ENCODE measurements around the gene ARRB2. TPM values are rescaled to one million over a fixed set of nuclear protein-coding genes. Genes with fewer than 3 reads are reported as not detected.

Gene ARRB2
- total RNA-seq, 2 experiments from 2014 or later: 163 to 176 TPM

GRCh38 chr17:4750606-4751005 is 40.2 kb downstream of the ARRB2 start:
- Mint-ChIP-seq H3K4me1 (ENCODE audit: low read depth) (peaks cover 10% of the 10 kb centered on the region), H3K27me3 (peaks cover 8% of the 10 kb centered on the region), H3K27ac (no peak overlapping the region), H3K9me3 (no peaks in the 10 kb centered on the region), H3K4me3 (no peak overlapping the region), H3K36me3 (ENCODE audit: low read depth) (no peaks in the 10 kb centered on the region)
- ChIA-PET POLR2A (no interaction called here), CTCF (no interaction called here)
- intact Hi-C loops (cut with micrococcal nuclease): no loop called here
- DNase-seq: no peak
- TF ChIP-seq, protein P1, sequence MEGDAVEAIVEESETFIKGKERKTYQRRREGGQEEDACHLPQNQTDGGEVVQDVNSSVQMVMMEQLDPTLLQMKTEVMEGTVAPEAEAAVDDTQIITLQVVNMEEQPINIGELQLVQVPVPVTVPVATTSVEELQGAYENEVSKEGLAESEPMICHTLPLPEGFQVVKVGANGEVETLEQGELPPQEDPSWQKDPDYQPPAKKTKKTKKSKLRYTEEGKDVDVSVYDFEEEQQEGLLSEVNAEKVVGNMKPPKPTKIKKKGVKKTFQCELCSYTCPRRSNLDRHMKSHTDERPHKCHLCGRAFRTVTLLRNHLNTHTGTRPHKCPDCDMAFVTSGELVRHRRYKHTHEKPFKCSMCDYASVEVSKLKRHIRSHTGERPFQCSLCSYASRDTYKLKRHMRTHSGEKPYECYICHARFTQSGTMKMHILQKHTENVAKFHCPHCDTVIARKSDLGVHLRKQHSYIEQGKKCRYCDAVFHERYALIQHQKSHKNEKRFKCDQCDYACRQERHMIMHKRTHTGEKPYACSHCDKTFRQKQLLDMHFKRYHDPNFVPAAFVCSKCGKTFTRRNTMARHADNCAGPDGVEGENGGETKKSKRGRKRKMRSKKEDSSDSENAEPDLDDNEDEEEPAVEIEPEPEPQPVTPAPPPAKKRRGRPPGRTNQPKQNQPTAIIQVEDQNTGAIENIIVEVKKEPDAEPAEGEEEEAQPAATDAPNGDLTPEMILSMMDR (IDR thresholded peaks at IDR 0.05): no peak
- no peak for ATAC-seq

- Mint-ChIP-seq H3K4me3 (no peak overlapping the region), H3K4me1 (ENCODE audit: low read depth) (peaks cover 10% of the 10 kb centered on the region), H3K27me3 (peaks cover 8% of the 10 kb centered on the region), H3K9me3 (no peaks in the 10 kb centered on the region), H3K27ac (no peak overlapping the region), H3K36me3 (ENCODE audit: low read depth) (no peaks in the 10 kb centered on the region)
- POLR2A ChIA-PET: no interaction called here
- ATAC-seq: no peak
- CTCF ChIA-PET: no interaction called here
- TF ChIP-seq, protein P1 (IDR thresholded peaks at IDR 0.05): no peak
- DNase-seq: no peak
- intact Hi-C loops (cut with micrococcal nuclease): no loop called here
Measured at GRCh38 chr17:4751932-4752331, 41.5 kb downstream of the ARRB2 start.

DNA sequence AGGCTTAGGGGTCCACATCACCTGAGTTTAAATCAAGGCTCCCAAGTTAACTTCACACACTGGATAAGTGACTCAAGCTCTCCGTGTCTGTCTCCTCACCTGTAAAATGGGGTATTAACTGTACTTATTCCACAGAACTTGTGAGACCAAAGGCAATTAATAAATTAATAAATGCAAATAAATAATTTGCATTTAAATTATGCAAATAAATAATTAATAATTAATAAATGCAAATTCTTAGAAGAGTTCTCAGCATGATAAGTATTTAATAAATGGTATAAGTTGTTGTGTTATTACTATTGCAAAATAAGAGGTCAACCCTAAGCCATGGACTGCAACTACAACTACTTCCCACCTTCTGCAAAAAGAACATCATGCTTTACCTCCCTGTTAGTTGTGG is 43.0 kb downstream of the ARRB2 start:
- ChIA-PET CTCF (no interaction called here), POLR2A (no interaction called here)
- TF ChIP-seq, protein P1 (IDR thresholded peaks at IDR 0.05): no peak
- H3K27me3 Mint-ChIP-seq: peaks cover 10% of the 10 kb centered on the region
- intact Hi-C loops (cut with micrococcal nuclease): no loop called here
- ATAC-seq (no peak), DNase-seq (no peak)
- no peak overlapping the region for H3K4me3 Mint-ChIP-seq
- H3K27ac Mint-ChIP-seq: no peak overlapping the region
- H3K4me1 Mint-ChIP-seq (ENCODE audit: low read depth): peaks cover 2% of the 10 kb centered on the region
- H3K36me3 Mint-ChIP-seq (ENCODE audit: low read depth): no peaks in the 10 kb centered on the region
- no peaks in the 10 kb centered on the region for H3K9me3 Mint-ChIP-seq

DNA sequence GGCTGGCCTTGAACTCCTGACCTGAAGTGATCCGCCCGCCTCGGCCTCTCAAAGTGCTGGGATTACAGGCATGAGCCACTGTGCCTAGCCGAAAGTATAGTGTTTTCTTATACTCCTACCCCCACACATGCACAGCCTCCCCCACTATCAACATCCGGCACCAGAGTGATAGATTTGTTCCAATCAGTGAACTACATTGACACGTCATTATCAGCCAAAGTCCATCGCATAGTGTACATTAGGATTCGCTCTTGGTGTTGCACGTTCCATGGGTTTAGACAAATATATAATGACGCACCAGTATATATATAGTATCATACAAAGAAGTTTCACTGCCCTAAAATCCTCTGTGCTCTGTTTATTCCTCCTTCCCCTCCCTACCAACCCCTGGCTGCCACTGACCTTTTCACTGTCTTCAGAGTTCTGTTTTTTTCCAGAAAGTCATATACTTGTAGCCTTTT is 49.4 kb downstream of the ARRB2 start:
- CTCF ChIA-PET: no interaction called here
- Mint-ChIP-seq H3K27ac (no peak overlapping the region), H3K9me3 (no peaks in the 10 kb centered on the region), H3K4me3 (no peak overlapping the region), H3K27me3 (peaks cover 6% of the 10 kb centered on the region), H3K4me1 (ENCODE audit: low read depth) (no peaks in the 10 kb centered on the region), H3K36me3 (ENCODE audit: low read depth) (no peaks in the 10 kb centered on the region)
- TF ChIP-seq, protein P1 (IDR thresholded peaks at IDR 0.05): no peak
- intact Hi-C loops (cut with micrococcal nuclease): no loop called here
- POLR2A ChIA-PET: no interaction called here
- ATAC-seq (no peak), DNase-seq (no peak)

DNA sequence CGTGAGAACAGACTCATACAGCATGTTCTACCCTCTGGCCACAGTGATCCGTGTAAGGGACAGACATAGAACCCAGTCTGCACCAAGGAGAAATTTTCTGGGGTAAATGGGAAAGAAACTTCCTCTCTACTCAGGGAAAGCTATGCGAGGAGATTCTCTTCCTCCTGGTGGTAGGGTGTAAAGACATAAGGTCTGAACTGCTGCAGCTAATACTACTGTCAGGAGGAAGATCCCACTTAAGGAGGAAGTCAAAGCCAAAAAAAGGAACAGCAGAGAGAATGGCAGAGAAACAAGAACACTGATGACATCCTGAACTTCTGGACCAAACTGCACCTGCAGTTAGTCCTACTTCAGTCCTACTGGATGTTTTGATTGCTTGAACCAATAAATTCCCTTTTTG is 54.2 kb downstream of the ARRB2 start:
- Mint-ChIP-seq H3K9me3 (no peaks in the 10 kb centered on the region), H3K4me1 (ENCODE audit: low read depth) (no peaks in the 10 kb centered on the region), H3K36me3 (ENCODE audit: low read depth) (no peaks in the 10 kb centered on the region), H3K4me3 (no peak overlapping the region), H3K27ac (no peak overlapping the region), H3K27me3 (no peaks in the 10 kb centered on the region)
- TF ChIP-seq, protein P1 (IDR thresholded peaks at IDR 0.05): no peak
- POLR2A ChIA-PET: no interaction called here
- CTCF ChIA-PET: no interaction called here
- no peak for ATAC-seq
- intact Hi-C loops (cut with micrococcal nuclease): no loop called here
- DNase-seq: no peak
